Measurements from ENCODE around the gene CD74.

DNA sequence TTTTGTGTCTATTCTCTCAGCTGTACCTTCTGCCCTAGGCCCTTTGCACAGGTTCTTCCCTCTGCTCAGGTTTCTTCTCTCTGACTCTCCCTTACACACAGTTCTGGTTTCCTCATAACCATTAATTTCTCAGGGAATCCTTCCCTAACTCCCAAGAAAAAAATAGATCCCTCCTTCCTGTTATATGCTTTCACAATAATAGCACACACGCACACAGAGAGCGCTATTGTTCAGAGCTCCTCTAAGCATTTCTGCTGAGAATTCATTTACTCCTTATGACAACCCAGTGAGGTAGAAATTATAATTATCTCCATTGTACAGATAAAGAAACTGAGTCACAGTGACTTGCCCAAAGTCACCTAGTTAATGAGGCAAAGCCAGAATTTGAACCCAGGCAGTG lies 56.9 kb downstream of the CD74 start:
- TF ChIP-seq, protein P1, sequence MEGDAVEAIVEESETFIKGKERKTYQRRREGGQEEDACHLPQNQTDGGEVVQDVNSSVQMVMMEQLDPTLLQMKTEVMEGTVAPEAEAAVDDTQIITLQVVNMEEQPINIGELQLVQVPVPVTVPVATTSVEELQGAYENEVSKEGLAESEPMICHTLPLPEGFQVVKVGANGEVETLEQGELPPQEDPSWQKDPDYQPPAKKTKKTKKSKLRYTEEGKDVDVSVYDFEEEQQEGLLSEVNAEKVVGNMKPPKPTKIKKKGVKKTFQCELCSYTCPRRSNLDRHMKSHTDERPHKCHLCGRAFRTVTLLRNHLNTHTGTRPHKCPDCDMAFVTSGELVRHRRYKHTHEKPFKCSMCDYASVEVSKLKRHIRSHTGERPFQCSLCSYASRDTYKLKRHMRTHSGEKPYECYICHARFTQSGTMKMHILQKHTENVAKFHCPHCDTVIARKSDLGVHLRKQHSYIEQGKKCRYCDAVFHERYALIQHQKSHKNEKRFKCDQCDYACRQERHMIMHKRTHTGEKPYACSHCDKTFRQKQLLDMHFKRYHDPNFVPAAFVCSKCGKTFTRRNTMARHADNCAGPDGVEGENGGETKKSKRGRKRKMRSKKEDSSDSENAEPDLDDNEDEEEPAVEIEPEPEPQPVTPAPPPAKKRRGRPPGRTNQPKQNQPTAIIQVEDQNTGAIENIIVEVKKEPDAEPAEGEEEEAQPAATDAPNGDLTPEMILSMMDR (conservative IDR thresholded peaks at IDR 0.05 in 1 of 2, IDR thresholded peaks at IDR 0.05 in 1 of 2; ENCODE audit: low read depth in 1 of 2, low read length in 2 of 2): no peak
- TF ChIP-seq EZH2 (IDR thresholded peaks at IDR 0.05; ENCODE audit: low read length, missing control alignments): no peak

All from fibroblast of lung (primary cell).